Activated CD4-positive, CD25-positive, alpha-beta regulatory T cell (primary cell): ENCODE results near the gene KCNH2.

Source experiments
- DNase-seq, 4 experiments: peaks; one replicate each; lab custom pipeline; 2025; lab: John Stamatoyannopoulos, UW

The KCNH2 gene

DNA sequence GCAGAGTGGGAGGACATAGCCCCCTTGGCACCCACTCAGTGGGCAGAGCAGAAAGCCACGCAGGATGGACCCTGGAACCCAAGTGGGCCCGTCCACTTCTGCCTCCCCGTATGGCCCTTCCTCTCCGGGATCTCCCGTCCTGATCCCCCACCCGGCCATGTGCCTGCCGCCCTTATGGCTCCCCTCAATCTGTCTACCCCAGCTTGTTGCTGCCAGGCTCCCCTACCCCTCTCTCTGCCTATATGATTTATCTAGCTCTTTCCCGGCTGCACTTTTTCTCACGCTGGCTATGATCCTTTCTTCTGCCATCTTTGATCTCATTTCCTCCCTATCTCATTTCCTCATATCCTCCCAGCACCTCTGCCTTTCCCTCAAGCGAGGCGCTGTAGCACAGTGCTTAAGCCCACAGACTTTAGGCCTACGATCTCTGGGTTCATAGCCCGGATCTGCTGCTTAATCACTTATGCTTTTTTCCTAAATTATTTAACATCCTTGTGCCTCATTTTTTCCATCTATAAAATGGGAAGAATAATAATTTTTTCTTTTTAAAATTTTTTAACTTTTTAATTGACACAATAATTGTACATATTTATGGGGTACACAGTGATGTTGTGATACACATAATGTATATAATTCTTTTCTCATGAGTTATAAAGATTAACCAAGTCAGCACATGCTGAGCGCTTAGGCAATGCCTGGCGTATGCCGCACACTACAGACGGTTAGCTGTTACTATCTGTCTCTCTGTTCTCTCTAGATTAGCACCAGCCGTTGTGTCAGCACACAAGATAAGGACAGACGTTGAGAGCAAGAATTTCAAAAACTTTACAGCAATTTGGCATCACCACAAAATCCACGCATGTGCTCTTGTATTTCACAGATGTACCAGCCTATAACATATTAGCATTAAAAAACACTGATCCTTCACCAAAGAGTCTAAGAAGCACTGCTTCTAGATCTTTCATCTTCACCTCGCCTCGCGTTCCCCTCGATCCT lies 18.1 kb downstream of the KCNH2 start:
- DNase-seq, result no peak

DNA sequence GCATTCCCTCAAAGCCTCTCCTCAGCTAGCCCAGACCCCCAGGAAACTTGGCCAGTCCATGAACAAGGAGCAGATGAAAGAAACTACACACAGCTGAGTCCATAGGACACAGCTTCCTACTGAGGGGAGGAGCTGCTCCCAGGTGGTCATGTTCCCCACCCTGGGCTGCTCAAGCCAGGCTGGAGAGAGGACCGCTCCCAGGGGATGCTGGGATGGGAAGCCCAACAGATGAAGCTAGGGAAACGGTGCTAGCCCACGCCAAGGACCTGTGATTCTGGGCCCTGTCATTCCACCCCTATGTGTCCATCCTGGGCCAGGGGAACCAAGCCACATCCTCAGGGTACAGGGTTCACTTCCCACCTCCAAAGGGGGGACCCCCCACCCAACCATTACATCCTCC lies 19.0 kb downstream of the KCNH2 start:
- no peak for DNase-seq

DNA sequence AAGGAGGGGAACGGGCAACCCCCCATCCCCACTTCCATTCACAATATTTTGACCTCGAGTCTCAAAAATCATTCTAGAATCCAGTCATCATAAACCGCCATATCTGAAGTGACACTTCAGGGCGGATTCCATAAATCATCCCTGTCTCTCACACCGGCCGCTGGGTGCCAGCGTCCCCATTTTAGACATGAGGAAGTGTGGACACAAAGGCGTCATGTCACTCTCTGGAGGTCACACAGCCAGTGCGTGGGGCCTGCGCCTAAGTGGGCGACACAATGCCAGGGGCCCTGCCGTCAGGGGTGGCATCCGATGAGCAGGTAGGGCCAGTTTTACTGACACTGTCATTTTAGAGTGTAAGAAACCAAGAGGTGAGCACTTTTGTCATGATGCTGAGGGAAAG lies 19.5 kb downstream of the KCNH2 start:
- DNase-seq, result no peak

DNA sequence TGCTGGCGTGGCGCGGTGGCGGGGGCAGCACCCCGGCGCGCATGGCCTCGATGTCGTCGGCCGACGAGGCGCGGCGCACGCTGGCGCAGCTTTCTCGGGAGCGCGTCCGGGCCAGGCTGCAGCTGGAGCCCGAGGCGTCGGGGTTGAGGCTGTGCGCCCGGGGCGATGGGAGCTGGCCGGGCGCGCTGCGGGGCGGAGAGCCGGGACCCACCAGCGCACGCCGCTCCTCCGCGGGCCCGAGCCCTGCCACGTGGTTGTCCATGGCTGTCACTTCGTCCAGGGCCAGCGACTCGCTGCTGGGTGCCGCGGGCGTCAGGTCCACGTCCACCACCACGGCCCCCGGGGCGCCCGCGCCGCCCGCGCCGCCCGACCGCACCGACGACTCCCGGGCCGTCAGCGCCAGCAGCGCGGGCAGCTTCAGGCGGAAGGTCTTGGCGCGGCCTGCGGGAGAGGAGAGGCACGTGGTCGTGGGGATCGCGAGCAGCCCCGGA lies 20.0 kb downstream of the KCNH2 start:
- DNase-seq, result no peak

DNA sequence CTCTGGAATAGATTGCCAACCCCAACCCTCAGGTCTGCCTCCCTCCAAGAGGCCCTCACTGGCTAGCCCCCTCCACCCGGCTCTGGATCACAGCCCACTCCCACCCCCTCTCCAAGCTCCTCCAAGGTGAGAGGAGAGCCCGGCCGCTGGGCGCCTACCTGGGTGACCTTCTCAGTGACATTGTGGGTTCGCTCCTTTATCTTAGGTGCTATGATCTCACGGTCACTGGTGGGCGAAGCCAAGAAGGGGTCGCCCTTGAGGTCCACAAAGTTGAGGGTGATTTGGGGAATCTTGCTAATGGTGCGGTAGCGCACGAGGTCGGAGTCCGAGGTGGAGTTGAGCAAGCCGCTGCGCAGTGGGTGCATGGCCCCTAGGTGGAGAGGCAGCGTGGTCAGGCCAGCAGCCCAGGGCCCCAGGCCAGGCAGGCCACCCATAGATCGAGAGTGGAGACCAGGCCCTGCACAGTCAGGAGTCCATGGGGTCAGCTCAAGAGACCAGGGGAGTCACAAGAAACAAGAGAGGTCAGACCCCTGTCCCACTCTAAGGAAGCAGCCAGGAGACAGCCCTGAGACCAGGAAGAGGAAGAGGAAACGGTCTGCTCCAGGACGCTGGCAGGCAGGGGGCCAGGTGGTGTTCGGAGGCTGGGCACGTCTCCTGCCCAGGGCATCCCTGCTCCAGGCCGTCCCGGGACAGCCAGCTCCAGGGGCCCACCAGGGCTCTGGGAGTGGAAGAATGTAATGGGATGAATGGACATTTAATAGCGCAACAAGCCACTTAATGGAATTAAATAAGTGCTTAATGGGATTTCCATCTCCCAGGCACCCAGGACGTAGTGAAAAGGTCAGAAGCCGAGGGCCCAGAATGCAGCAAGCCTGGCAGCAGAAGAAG lies 20.7 kb downstream of the KCNH2 start:
- no peak for DNase-seq

DNA sequence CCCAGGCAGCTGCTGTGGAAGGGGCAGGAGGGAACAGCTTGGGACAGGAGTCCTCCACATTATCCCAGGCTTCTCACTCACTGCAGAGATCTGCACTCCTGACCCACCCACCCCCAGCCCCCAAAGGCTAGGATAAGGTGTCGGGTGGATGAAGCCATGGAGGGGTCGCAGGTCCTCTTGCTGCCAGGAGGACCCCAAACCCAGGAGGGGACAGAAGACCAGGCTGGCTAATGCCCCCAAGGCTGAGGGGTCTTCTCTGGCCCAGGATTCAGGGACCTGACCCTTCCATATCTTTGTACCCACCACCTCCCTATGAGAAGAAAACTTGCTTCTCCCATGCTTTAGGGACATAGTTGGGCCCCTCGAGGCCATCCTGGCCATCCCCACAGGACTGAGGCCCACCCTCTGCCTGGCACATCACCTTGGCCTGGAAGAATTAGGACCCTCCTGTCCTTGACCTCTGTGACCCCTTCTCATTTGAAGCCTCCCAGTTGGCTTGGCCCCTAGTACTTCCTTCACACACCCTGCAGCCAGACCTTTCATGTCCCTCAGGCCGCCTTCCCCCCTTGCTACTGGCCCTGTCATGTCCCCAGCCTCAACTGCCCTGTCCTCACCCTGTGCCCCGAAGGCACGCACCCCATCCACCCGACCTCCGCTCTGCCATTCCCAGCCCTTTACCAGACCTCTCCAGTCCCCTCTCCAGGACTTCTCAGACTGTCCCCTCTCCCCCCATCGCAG lies 21.6 kb downstream of the KCNH2 start:
- DNase-seq, result no peak

DNA sequence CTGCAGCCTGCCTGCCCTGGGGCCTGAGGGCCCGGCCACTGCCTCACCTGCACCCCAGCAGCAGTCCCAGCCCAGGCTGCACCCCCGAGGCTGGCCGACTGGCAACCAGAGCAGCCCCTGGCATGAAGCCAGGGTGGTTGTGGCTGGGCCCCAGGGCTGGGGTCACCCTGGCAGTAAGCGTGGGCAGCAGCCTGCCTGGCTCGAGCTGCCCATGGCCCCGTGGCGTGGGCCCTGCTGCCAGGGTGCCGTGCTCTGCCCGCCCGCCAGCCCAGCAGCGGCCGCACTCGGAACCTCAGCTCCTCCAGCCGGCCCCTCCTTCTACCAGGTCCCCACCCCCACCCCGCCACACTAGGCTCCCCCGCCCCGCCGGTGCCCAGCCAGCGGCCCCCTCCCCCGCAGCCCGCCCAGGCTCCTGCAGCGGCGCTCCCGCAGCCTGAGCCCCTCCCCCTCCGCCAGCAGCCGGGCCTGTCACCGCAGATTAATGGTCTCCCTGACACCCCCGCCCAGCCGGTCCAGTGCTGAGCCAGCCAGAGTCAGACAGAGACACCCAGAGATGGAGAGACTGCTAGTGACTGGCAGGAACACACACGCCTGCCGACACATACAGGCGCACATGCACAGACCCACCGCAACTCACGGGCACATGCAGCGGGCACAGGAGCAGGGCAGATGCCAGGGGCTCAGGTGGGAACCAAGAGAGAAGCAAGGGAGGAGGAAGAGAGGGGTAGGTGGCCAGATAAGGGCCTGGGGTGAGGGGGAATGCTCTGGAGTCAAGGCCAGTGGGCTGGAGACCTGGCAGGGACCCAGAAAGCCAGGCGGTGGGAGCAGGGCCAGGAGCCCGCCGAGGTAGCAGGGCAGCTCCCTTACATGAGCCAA lies 22.4 kb downstream of the KCNH2 start:
- DNase-seq, result no peak

DNA sequence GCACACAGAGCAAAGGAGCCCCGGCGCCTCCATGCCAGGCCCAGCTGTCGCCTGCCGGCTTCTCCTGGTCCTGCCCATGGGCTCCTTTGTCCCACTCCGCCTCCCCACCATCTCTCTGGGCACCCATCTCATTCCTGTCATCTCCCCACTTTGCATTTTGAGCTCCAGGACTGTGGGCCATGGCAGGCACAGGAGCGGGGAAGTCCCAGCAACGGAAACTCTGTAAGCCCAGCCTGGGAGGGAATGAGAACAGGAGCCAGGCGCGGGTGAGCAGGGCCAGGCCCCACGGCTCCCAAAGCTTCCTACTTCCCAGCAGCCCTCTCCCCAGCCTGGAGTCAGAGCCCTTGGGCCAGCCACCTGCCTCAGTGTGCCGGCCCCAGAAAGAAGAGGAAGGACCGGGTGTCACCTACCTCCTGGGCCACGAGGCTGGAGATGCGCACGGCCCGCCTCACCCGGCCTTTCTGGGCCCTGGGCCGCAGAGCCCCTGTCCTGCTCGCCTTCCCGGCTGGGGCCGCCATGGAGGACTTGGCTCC lies 23.1 kb downstream of the KCNH2 start:
- no peak for DNase-seq

DNA sequence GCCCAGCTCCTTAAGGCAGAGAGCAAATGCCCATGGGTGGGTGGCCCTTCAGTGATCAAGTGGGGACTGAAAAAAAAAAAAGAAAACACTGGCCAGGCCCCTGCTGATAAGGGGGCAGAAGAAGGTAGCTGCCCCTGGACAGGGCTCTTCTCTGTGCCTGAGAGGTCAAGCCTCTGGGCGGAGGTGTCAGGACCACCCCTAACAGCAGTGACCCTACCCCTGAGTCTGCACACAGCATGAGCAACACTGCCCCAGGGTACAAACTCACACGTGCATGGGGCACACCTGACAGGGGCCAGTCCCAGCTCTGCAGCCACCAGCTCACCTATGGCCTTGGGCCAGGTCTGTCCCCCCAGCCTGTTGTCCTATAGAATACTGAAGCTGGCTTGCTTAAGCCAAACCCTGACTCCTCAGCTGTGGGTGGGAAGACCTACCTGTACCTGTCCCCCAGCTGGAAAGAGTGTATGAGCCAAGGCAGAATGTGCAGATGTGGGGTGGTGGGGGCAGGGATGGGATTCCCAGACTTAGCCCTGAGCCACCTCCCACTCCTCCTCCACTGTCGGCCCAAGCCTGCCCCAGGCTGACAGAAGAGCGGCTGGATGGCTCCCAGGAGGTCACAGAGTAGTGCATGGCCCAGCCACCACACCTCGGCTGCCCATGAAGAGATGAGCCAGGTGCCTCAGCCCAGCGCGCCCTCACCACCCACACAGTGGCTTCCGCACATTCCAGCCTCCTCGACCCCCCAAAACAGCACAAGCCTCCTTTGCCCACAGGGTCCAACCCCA lies 23.7 kb downstream of the KCNH2 start:
- DNase-seq, result no peak

DNA sequence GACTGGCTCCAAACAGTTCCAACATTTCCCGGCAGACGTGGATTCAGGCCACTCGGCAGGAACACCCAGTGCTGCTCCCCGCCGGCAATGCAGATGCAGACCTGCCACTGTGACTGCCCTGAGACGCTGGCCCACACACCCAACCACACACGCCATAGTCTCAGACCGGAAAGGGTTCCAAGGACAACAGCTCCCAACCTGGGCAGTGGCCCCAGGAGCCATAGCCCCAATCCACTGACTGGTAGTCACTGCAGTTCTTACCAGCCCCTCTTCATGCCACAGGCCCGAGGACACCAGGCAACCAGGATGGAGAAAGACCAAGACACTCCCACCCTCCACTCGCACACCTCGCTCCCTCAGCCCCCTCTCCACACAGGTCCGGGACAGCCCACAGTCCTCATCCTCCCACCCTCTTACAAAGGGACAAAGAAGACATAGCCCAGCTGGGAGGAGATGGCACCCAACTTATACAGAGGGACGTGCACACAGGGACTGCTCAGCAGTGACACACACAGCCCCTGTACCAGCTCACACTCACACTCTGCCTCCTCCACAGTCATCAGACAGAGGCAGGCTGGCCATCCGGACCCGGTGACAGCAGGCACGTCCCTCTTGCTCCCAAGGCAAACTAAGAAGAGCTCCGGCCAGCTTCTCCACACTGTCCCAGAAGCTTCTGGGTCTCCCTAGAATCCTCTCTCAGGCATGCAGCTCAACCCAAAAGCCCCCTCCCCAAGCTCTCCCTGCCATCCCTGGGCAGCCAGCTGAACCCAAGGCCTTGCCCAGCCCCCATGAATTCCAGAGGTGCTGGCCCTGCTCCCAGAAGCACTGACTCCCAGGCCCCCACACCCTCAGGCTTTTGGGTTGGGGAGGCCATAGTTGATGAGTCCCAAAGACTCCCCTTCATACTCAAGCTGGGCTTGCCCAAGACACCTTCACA lies 24.8 kb downstream of the KCNH2 start:
- DNase-seq, result no peak

DNA sequence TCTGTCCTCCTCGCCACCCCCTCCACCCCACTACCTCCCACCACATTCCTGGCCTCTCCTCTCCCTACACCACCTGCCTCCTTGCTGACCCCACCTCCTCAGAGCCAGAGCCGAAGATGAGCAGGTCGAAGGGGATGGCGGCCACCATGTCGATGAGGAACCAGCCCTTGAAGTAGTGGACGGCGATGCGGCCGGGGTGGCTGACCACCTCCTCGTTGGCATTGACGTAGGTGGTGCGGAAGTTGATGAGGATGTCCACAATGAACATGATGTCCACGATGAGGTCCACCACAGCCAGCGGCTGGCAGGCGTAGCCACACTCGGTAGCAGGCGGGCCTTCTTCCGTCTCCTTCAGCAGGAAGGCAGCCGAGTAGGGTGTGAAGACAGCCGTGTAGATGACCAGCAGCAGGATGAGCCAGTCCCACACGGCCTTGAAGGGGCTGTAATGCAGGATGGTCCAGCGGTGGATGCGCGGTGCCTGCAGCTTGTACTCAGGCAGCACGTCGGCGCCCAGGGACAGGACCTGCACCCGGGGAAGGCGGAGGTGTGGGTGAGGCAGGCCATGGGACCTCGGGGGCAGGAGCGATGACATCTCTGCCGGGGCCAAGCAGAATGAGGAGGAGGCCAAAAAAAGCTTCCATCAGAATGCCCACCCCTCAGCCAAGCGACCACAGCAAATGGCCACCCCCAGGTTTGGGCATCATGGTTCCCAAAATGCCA lies 25.6 kb downstream of the KCNH2 start:
- DNase-seq, result no peak

DNA sequence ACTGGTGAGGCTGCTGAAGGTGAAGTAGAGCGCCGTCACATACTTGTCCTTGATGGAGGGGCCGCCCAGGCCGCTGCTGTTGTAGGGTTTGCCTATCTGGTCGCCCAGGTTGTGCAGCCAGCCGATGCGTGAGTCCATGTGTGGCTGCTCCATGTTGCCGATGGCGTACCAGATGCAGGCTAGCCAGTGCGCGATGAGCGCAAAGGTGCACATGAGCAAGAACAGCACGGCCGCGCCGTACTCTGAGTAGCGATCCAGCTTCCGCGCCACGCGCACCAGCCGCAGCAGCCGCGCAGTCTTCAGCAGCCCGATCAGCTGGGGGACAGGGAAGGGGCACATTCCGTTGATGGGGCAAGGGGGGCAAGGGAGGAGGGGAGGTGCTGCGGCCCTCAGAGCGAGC lies 26.6 kb downstream of the KCNH2 start:
- no peak for DNase-seq

DNA sequence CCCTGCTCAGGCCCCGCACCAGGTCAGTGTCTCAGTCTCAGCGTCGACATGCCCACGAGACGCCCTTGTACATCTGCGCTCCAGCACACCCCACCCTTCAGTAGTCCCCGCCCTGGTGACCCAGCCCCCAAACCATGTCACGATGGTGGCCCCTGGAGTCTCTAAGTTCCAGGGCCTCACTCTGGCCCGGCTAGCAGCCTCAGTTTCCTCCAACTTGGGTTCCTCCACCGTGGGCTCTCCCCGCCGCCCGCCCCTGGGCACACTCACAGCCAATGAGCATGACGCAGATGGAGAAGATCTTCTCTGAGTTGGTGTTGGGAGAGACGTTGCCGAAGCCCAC lies 27.0 kb downstream of the KCNH2 start:
- no peak for DNase-seq

DNA sequence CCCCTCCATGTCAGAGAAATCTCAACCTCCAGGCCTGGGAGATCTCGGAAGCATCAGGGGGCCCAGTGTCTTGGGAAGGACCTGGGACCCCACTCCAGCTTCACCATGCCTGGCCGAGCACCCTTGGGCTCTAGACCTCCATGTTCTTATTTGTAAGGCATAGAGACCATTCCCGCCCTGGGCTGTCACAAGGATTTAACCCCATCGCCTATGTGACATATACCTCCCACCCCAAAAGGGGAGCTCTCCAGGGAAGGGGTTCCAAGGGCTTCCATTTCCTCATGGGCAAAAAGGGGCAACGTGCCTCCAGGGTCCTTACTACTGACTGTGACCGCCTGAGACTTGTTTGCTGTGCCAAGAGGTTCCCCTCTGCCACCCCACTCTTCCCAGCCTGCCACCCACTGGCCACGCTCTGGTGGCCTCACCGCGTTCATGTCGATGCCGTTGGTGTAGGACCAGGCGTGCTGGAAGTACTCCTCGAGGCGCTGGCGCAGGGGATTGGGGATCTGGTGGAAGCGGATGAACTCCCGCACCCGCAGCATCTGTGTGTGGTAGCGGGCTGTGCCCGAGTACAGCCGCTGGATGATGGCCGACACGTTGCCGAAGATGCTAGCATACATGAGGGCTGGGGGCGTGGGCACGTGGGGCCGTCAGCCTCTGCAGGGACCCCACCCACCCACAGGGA lies 27.5 kb downstream of the KCNH2 start:
- DNase-seq, result no peak

DNA sequence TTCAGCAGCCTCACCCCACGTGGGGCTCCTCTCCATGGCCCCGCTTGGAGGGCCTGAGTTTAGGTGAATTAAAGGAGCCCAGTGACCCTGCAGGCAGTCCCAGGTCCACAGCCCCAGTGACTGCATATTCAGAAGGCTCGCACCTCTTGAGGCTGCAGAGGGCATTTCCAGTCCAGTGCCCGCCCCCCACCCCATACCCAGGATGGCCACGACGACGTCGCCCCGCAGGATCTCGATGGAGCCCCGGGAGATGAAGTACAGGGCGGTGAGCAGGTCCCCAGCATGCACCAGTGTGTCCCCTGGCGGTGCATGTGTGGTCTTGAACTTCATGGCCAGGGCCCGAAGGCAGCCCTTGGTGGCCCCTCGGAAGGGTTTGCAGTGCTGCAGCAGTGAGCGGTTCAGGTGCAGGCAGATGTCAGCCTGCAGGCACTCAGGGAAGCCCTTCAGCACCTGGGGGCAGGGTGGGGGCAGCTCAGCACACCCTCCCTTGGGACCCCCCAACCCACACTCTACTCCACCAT lies 28.1 kb downstream of the KCNH2 start:
- DNase-seq, result no peak

DNA sequence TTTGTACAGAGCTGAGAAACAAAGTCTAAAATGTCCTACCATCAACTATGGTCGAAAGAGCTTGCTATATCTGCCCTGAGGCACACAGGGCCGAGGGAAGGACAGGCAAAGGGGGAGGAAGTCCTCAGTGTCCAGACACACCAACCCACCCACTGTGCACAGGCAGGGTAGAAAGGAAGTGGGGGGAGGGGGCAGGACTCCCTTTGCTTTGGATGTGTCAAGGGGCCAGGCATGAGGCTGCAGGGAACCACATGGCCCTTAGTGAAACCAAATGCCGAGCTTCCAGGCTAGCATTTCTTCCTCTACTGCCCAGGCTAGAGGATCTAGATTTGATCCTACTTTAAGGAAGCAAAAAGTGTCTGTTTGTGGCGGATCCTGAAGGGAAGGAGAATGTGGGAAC lies 28.6 kb downstream of the KCNH2 start:
- no peak for DNase-seq

DNA sequence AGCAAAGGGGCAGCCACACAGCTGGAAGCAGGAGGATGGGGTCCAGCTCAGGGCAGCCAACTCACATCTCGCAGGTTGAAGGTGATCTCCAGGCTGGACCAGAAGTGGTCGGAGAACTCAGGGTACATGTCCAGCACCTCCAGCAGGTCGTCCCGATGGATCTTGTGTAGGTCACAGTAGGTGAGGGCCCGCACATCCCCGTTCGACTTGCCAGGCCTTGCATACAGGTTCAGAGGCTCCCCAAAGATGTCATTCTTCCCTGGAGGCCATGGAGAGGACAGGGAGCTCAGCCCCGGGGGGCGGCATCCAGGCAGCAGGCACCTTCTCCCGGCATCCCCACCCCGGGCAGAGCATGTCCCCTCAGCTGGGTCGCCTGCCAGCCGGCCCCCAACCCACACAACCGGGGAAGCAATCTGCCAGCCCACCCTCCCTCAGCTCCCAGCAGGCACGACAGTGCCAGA lies 29.3 kb downstream of the KCNH2 start:
- no peak for DNase-seq
